B cell (primary cell): Measurements from ENCODE around the gene TPMT. TPM values are rescaled to one million over a fixed set of nuclear protein-coding genes. Genes with fewer than 3 reads are reported as not detected.

Experiments used
- ATAC-seq: fragments of 200-7000 bp; cut with Tn5 transposase; one replicate; pipeline ENCODE4 v1.10.0; 2021; ENCODE audit warnings: low read depth, mild to moderate bottlenecking, moderate number of reproducible peaks, moderate library complexity
- CTCF ChIA-PET: fragments of 350-600 bp; sonication (Branson Sonifier 250); formaldehyde crosslinking; loops from one replicate; lab custom pipeline; 2021; ENCODE audit warnings: antibody characterized with exemption, inconsistent platforms; lab: Charles Lee
- POLR2A ChIA-PET: fragments of 350-600 bp; sonication (Branson Sonifier 250); formaldehyde crosslinking; loops from one replicate; lab custom pipeline; 2021; ENCODE audit warnings: antibody characterized with exemption; lab: Charles Lee
- DNase-seq: peaks from one replicate; pipeline ENCODE4 v3.0.0; 2013
- H2AFZ ChIP-seq: 2 replicates; pipeline ENCODE4 v1.6.1; 2012; ENCODE audit warnings: mild to moderate bottlenecking, low read depth, low read length; ENCODE audit not compliant: insufficient read depth, poor library complexity, severe bottlenecking
- H3K27ac ChIP-seq, 2 donors: 1 replicate in 1 of 2; 2 replicates in 1 of 2; pipeline ENCODE4 v1.5.1; 2012 to 2013; ENCODE audit warnings: low read length in 2 of 2, mild to moderate bottlenecking in 2 of 2, moderate library complexity in 1 of 2
- H3K27me3 ChIP-seq, 4 experiments: fragments of 200-600 bp in 1 of 4; sonication (generic) in 1 of 4; replicated peaks in 1 of 4; 1 replicate in 2 of 4; 2 replicates in 2 of 4; pipeline versions ENCODE4 v1.6.1 to v1.7.0; 2013 to 2016; ENCODE audit warnings: low read length in 3 of 4, mild to moderate bottlenecking in 2 of 4, mixed read lengths in 1 of 4, moderate library complexity in 1 of 4; ENCODE audit not compliant: insufficient read depth in 4 of 4, control insufficient read depth in 3 of 4; ENCODE audit errors: control extremely low read depth in 1 of 4
- H3K36me3 ChIP-seq, 2 experiments: replicated peaks in 1 of 2; 1 replicate in 1 of 2; 2 replicates in 1 of 2; pipeline versions ENCODE4 v1.6.1 to v1.7.1; 2013; ENCODE audit warnings: low read length in 1 of 2; ENCODE audit not compliant: insufficient read depth in 2 of 2, control insufficient read depth in 1 of 2; ENCODE audit errors: control extremely low read depth in 1 of 2, extremely low read depth in 1 of 2
- H3K4me1 ChIP-seq, 2 donors: fragments of 200-600 bp in 1 of 2; sonication (generic) in 1 of 2; 1 replicate in 1 of 2; 2 replicates in 1 of 2; pipeline versions ENCODE4 v1.5.1 to v1.6.1; 2013 to 2017; ENCODE audit warnings: low read length in 2 of 2; ENCODE audit not compliant: control insufficient read depth in 2 of 2, insufficient read depth in 2 of 2
- H3K4me2 ChIP-seq: replicated peaks from 2 replicates; pipeline ENCODE3; 2012; ENCODE audit warnings: mild to moderate bottlenecking, low read depth, low read length; ENCODE audit not compliant: poor library complexity, severe bottlenecking
- H3K4me3 ChIP-seq, 5 experiments: fragments of 200-600 bp in 1 of 5; sonication (generic) in 1 of 5; 1 replicate in 3 of 5; 2 replicates in 2 of 5; pipeline versions ENCODE4 v1.5.1 to v1.7.0; 2011 to 2016; ENCODE audit warnings: low read length in 4 of 5, mild to moderate bottlenecking in 4 of 5, low read depth in 2 of 5, control low read depth in 1 of 5, moderate library complexity in 1 of 5; ENCODE audit not compliant: insufficient read depth in 1 of 5; ENCODE audit errors: control extremely low read depth in 1 of 5, extremely low read depth in 1 of 5
- H3K79me2 ChIP-seq: fragments of 200-600 bp; sonication (generic); one replicate; pipeline ENCODE4 v1.6.0; 2016; ENCODE audit warnings: low read length; ENCODE audit not compliant: control insufficient read depth, insufficient read depth
- H3K9ac ChIP-seq: fragments of 200-600 bp; sonication (generic); 2 replicates; pipeline ENCODE4 v1.6.1; 2017; ENCODE audit warnings: mild to moderate bottlenecking, low read length, moderate library complexity
- H3K9me3 ChIP-seq, 3 donors: one replicate each; pipeline versions ENCODE4 v1.6.1 to v1.7.1; 2013; ENCODE audit warnings: low read length in 2 of 3; ENCODE audit not compliant: control insufficient read depth in 2 of 3, insufficient read depth in 1 of 3; ENCODE audit errors: control extremely low read depth in 1 of 3
- H4K20me1 ChIP-seq: 2 replicates; pipeline ENCODE4 v1.6.0; 2012; ENCODE audit warnings: mild to moderate bottlenecking, low read length; ENCODE audit not compliant: insufficient read depth, control insufficient read depth, poor library complexity, severe bottlenecking
- H3K27ac Mint-ChIP-seq: one replicate; pipeline ENCODE4 v1.8.0; 2021; ENCODE audit warnings: mixed read lengths
- H3K27me3 Mint-ChIP-seq: one replicate; pipeline ENCODE4 v1.8.0; 2021; ENCODE audit warnings: mixed read lengths
- H3K4me1 Mint-ChIP-seq: one replicate; pipeline ENCODE4 v1.8.0; 2021; ENCODE audit warnings: mixed read lengths
- H3K4me3 Mint-ChIP-seq: one replicate; pipeline ENCODE4 v1.8.0; 2021; ENCODE audit warnings: mixed read lengths
- H3K9me3 Mint-ChIP-seq: one replicate; pipeline ENCODE4 v1.8.0; 2022; ENCODE audit warnings: mixed read lengths; ENCODE audit not compliant: insufficient read depth
- CTCF ChIP-seq: fragments of 200-600 bp; IDR thresholded peaks from one replicate; pipeline ENCODE4 v1.8.0; 2022; ENCODE audit warnings: antibody characterized with exemption, mild to moderate bottlenecking
- EZH2 ChIP-seq: IDR thresholded peaks from 2 replicates; pipeline ENCODE4 v1.6.1; 2012; ENCODE audit warnings: borderline replicate concordance, low read depth, mild to moderate bottlenecking, moderate library complexity, low read length; ENCODE audit not compliant: insufficient read depth, poor library complexity, severe bottlenecking
- WGBS: methylation state at CpG from one replicate; pipeline ENCODE4 v1.1.5; 2013; ENCODE audit warnings: missing lambda C conversion rate; ENCODE audit not compliant: insufficient coverage; 5-methylcytosine and 5-hydroxymethylcytosine counted together
- intact Hi-C: fragments of 100-400 bp; cut with micrococcal nuclease; formaldehyde crosslinking; loops from one replicate; pipeline ENCODE4 v1.10.0; 2022
- polyA plus RNA-seq: library from polyadenylated mRNA; depleted of rRNA; stranded (reverse); fragments of >200 nt; gene quantifications from 2 replicates; pipeline ENCODE4 v1.2.3, GENCODE V29; 2012
- total RNA-seq, 2 donors: library from RNA; stranded (reverse); fragments of 120-200 nt in 1 of 2; gene quantifications; 1 replicate in 1 of 2; 2 replicates in 1 of 2; pipeline versions ENCODE4 v1.2.3 to v1.2.4, GENCODE V29; 2013 to 2022

The TPMT gene
- total and polyA plus RNA-seq, 2 donors (not counting 1 experiment from before 2014, with no cell fraction given), result 1.9 to 2.5 TPM

GRCh38 chr6:18100296-18100695 is 54.6 kb downstream of the TPMT start:
- ATAC-seq (no peak), DNase-seq (no peak)
- Histone ChIP-seq H3K9ac (no peak overlapping the region), H3K9me3 (no peaks in the 10 kb centered on the region), H3K27me3 (no peaks in the 10 kb centered on the region), H2AFZ (no peak overlapping the region), H4K20me1 (no peaks in the 10 kb centered on the region), H3K27ac (no peak overlapping the region), H3K36me3 (no peaks in the 10 kb centered on the region), H3K4me1 (no peaks in the 10 kb centered on the region), H3K79me2 (no peaks in the 10 kb centered on the region), H3K4me2 (no peak overlapping the region), H3K4me3 (no peak overlapping the region)
- TF ChIP-seq EZH2 (no peak), CTCF (no peak)
- Mint-ChIP-seq H3K27ac (no peak overlapping the region), H3K4me3 (no peak overlapping the region), H3K9me3 (no peaks in the 10 kb centered on the region), H3K27me3 (peaks cover 27% of the 10 kb centered on the region), H3K4me1 (no peaks in the 10 kb centered on the region)
- CTCF ChIA-PET, result interaction anchor here (0.6 kb wide), 1 partner anchor 11 kb away, joined by 7 read pairs; no protein-coding TSS in a partner anchor
- intact Hi-C loops, result no loop called here
- 100% methylated on average over 3 of the region's 3 CpGs for whole genome bisulfite sequencing
- POLR2A ChIA-PET, result no interaction called here

- no peaks in the 10 kb centered on the region for H3K4me1 ChIP-seq
- Mint-ChIP-seq H3K27ac (no peak overlapping the region), H3K4me1 (no peaks in the 10 kb centered on the region), H3K4me3 (no peak overlapping the region), H3K9me3 (no peaks in the 10 kb centered on the region), H3K27me3 (peaks cover 27% of the 10 kb centered on the region)
- H3K9me3 ChIP-seq, result no peaks in the 10 kb centered on the region
- 100% methylated on average over 1 of the region's 2 CpGs for WGBS
- TF ChIP-seq EZH2, result no peak
- TF ChIP-seq CTCF, result no peak
- H3K4me3 ChIP-seq, result no peak overlapping the region
- ChIA-PET CTCF (no interaction called here), POLR2A (no interaction called here)
- no peaks in the 10 kb centered on the region for H3K36me3 ChIP-seq
- no peaks in the 10 kb centered on the region for H3K27me3 ChIP-seq
- ATAC-seq, result no peak
- no peaks in the 10 kb centered on the region for H4K20me1 ChIP-seq
- H3K79me2 ChIP-seq, result no peaks in the 10 kb centered on the region
- H2AFZ ChIP-seq, result no peak overlapping the region
- H3K4me2 ChIP-seq, result no peak overlapping the region
- H3K9ac ChIP-seq, result no peak overlapping the region
- no peak overlapping the region for H3K27ac ChIP-seq
- no peak for DNase-seq
- intact Hi-C loops, result no loop called here
Measured at GRCh38 chr6:18099511-18099910, 55.4 kb downstream of the TPMT start.
